ENCODE measurements around the gene MRPL11.

DNA sequence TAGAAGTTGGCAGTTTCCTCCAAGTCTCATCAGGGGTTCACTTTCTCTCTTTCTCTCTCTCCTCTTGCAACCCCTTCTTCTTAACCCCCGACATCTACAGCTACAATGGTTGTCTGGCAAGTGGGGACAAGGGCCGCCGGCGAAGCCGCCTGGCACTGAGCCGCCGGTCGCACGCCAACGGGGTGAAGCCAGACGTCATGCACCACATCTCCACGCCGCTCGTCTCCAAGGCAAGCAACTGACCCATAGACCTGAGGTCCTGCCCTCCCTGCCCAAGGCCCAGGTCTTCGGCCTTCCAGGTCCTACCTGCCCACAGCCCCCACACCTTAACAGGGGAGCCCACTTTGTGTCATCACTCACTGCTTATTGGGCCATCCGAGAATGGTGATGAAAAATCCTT lies 32.5 kb upstream of the MRPL11 start:
- TF ChIP-seq POLR2A (IDR thresholded peaks at IDR 0.05) (no peak), POLR2AphosphoS5 (IDR thresholded peaks at IDR 0.05) (no peak), EP300 (IDR thresholded peaks at IDR 0.05) (no peak)
- TF ChIP-seq, protein P1, sequence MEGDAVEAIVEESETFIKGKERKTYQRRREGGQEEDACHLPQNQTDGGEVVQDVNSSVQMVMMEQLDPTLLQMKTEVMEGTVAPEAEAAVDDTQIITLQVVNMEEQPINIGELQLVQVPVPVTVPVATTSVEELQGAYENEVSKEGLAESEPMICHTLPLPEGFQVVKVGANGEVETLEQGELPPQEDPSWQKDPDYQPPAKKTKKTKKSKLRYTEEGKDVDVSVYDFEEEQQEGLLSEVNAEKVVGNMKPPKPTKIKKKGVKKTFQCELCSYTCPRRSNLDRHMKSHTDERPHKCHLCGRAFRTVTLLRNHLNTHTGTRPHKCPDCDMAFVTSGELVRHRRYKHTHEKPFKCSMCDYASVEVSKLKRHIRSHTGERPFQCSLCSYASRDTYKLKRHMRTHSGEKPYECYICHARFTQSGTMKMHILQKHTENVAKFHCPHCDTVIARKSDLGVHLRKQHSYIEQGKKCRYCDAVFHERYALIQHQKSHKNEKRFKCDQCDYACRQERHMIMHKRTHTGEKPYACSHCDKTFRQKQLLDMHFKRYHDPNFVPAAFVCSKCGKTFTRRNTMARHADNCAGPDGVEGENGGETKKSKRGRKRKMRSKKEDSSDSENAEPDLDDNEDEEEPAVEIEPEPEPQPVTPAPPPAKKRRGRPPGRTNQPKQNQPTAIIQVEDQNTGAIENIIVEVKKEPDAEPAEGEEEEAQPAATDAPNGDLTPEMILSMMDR (IDR thresholded peaks at IDR 0.05) = no peak
